Measurements from ENCODE around the gene PATL1. TPM values are rescaled to one million over a fixed set of nuclear protein-coding genes. Genes with fewer than 3 reads are reported as not detected.
"Not testable (repeated sequence)": the region's sequence is repeated elsewhere in the genome, so short reads cannot be mapped to it uniquely, and the experiment has no call there.

PATL1 gene
- total and polyA plus RNA-seq, 8 donors: 4.5 to 12.9 (median 7.2) TPM

DNA sequence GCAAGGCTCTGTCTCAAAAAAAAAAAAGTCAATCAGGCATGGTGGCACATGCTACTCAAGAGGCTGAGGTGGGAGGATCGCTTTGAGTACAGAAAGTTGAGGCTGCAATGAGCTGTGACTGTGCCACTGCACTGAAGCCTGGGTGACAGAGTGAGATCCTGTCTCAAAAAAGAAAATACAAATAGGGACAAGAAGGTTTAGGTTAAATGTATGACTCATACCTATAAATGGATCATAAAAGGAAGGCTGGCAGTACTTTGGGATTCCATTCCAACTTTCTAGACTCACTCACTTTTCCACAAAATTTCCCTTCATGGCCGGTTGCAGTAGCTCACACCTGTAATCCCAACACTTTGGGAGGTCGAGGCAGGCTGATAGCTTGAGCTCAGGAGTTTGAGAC lies 27.7 kb downstream of the PATL1 start:
- H3K4me1 ChIP-seq: peaks cover 0 to 5% (median 0%) of the 10 kb centered on the region in 3 donors
- H3K27ac ChIP-seq: no peak overlapping the region
- H3K4me3 ChIP-seq: no peak overlapping the region
- intact Hi-C loops (cut with DNase I): no loop called here
- no peaks in the 10 kb centered on the region for H3K27me3 ChIP-seq
- DNase-seq (no peak), FAIRE-seq (no peak), ATAC-seq (no peak)
- no peaks in the 10 kb centered on the region for H3K9me3 ChIP-seq
- TF ChIP-seq, protein P1, sequence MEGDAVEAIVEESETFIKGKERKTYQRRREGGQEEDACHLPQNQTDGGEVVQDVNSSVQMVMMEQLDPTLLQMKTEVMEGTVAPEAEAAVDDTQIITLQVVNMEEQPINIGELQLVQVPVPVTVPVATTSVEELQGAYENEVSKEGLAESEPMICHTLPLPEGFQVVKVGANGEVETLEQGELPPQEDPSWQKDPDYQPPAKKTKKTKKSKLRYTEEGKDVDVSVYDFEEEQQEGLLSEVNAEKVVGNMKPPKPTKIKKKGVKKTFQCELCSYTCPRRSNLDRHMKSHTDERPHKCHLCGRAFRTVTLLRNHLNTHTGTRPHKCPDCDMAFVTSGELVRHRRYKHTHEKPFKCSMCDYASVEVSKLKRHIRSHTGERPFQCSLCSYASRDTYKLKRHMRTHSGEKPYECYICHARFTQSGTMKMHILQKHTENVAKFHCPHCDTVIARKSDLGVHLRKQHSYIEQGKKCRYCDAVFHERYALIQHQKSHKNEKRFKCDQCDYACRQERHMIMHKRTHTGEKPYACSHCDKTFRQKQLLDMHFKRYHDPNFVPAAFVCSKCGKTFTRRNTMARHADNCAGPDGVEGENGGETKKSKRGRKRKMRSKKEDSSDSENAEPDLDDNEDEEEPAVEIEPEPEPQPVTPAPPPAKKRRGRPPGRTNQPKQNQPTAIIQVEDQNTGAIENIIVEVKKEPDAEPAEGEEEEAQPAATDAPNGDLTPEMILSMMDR (IDR thresholded peaks at IDR 0.05): no peak
- H3K36me3 ChIP-seq: peaks cover 8 to 68% (median 36%) of the 10 kb centered on the region in 3 donors
- WGBS, 2 donors: 95 to 96% methylated on average over 3 of the region's 3 CpGs

DNA sequence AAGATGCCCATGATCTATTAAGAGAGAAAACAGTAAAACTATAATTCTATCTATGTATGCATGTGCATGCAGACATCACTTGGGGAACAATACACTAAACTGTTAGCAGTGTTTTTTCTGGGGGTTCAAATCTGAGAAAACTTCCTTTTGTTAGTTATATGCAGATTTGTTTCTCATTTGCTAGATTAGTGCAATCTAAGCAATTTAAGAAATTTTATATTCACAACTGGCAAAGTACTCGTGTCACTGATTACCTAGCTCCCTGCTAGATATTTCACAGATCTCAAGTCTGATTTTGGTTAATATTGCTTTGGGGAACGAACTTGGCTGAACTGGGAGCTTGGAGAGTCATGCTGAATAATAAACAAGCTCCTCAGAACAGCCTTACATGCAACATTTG lies 38.3 kb downstream of the PATL1 start:
- ATAC-seq: no peak
- no peak for DNase-seq
- no peaks in the 10 kb centered on the region for H3K9me3 ChIP-seq
- intact Hi-C loops (cut with DNase I): no loop called here
- no peaks in the 10 kb centered on the region for H3K27me3 ChIP-seq
- no peaks in the 10 kb centered on the region for H3K36me3 ChIP-seq
- no peak overlapping the region for H3K27ac ChIP-seq
- no peak for FAIRE-seq
- H3K4me1 ChIP-seq: no peaks in the 10 kb centered on the region
- TF ChIP-seq, protein P1 (IDR thresholded peaks at IDR 0.05): no peak
- no peak overlapping the region for H3K4me3 ChIP-seq
- WGBS, 2 donors: 78 to 90% methylated on average over 2 of the region's 2 CpGs

DNA sequence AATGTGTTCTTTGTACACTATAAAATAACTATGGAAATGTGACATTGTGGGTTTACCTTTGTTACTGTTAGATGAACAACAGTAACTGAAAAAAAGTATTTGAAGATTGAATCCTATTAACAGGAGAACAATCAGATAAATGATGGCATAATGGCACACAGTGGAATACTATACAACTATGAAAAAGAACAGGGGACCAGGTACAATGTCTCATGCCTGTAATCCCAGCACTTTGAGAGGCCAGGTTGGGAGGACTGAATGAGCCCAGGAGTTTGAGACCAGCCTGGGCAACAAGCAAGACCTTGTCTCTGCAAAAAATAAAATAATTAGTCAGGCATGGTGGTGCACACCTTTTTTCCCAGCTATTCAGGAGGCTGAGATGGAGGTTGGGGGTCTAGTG lies 38.8 kb downstream of the PATL1 start:
- no peak for DNase-seq
- no peaks in the 10 kb centered on the region for H3K9me3 ChIP-seq
- ATAC-seq: no peak
- no peaks in the 10 kb centered on the region for H3K36me3 ChIP-seq
- no peaks in the 10 kb centered on the region for H3K4me1 ChIP-seq
- FAIRE-seq: no peak
- no peak overlapping the region for H3K4me3 ChIP-seq
- no peaks in the 10 kb centered on the region for H3K27me3 ChIP-seq
- H3K27ac ChIP-seq: no peak overlapping the region
- TF ChIP-seq, protein P1 (IDR thresholded peaks at IDR 0.05): no peak
- intact Hi-C loops (cut with DNase I): no loop called here

DNA sequence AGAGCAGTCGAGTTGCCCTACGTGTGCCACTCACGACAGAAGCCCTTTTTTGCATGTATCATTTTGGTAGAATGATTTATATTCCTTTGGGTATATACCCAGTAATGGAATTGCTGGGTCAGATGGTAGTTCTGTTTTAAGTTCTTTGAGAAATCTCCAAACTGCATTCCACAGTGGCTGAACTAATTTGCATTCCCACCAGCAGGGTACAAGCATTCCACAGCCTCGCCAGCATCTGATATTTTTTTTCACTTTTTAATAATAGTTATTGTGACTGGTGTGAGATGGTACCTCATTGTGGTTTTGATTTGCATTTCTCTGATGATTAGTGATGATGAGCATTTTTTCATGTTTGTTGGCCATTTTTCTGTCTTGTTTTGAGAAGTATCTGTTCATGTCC lies 41.9 kb downstream of the PATL1 start:
- H3K4me3 ChIP-seq; FAIRE-seq; H3K27ac ChIP-seq; H3K36me3 ChIP-seq; H3K27me3 ChIP-seq; intact Hi-C loops (cut with DNase I); DNase-seq; ATAC-seq; H3K9me3 ChIP-seq; H3K4me1 ChIP-seq: not testable (repeated sequence)
- 85 to 90% methylated on average over 4 of the region's 4 CpGs for WGBS, 2 donors

DNA sequence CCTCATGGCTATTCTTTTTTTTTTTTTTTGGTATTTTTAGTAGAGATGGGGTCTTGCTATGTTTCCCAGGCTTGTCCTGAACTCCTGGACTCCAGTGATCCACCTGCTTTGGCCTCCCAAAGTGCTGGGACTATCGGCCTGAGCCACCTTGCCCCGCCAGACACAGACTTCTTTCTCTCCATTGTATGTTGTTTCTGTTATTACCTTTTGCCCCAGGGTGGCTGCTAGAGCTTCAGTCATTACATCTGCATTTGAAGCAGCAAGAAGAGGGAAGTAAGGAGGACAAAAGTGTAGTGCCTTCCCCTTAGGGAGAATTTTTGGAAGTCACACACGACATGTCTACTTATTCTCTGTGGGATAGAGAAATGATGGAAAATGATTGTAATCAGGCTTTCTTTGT lies 43.1 kb downstream of the PATL1 start:
- Histone ChIP-seq H3K9me3 (no peaks in the 10 kb centered on the region), H3K4me1 (peaks cover 0 to 3% (median 0%) of the 10 kb centered on the region in 3 donors), H3K4me3 (no peak overlapping the region), H3K27ac (no peak overlapping the region), H3K27me3 (no peaks in the 10 kb centered on the region), H3K36me3 (no peaks in the 10 kb centered on the region)
- intact Hi-C loops (cut with DNase I): no loop called here
- ATAC-seq (no peak), FAIRE-seq (no peak), DNase-seq (no peak)
- TF ChIP-seq, protein P1 (IDR thresholded peaks at IDR 0.05): no peak
- 85 to 95% methylated on average over 3 of the region's 3 CpGs for WGBS, 2 donors

DNA sequence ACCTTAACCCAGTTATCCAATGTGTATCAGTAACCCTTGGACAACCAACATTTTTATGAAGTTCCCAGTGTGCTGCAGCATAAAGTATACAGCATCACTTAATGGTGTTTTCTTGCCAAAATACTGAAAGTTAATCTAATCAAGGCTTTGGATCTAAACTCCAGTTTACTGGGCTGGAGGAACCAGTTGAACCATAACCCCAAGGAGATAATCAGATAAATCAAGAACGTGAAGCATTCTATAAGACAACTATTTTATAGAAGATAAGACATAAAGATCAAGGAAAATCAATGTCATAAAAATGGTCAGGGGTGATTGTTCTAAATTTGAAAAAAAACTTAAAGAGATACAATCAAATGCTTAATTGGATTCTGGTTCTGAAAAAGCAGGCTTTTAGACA lies 51.0 kb downstream of the PATL1 start:
- no peak for DNase-seq
- intact Hi-C loops (cut with DNase I): no loop called here
- Histone ChIP-seq H3K27ac (no peak overlapping the region), H3K9me3 (no peaks in the 10 kb centered on the region), H3K4me3 (no peak overlapping the region), H3K4me1 (peaks cover 16 to 21% (median 16%) of the 10 kb centered on the region in 3 donors), H3K36me3 (no peaks in the 10 kb centered on the region), H3K27me3 (no peaks in the 10 kb centered on the region)
- whole genome bisulfite sequencing, 2 donors: 30 to 37% methylated on average over 1 of the region's 1 CpG
- FAIRE-seq: no peak
- TF ChIP-seq, protein P1 (IDR thresholded peaks at IDR 0.05): no peak
- no peak for ATAC-seq

All from pancreas (tissue), 10 donors.